GM19372 (cell line): ENCODE results near the gene ZCCHC3.
A peak's percentile ranks its signal among the peaks of the same experiment; 100 is the strongest.
"Not testable (repeated sequence)": the region's sequence is repeated elsewhere in the genome, so short reads cannot be mapped to it uniquely, and the experiment has no call there.

Experiments
- ATAC-seq: cut with Tn5 transposase; IDR thresholded peaks from one replicate; pipeline ENCODE4 v1.9.1; 2021; ENCODE audit warnings: mild to moderate bottlenecking, low read depth, moderate library complexity; ENCODE audit not compliant: unreplicated experiment

ZCCHC3 gene

DNA sequence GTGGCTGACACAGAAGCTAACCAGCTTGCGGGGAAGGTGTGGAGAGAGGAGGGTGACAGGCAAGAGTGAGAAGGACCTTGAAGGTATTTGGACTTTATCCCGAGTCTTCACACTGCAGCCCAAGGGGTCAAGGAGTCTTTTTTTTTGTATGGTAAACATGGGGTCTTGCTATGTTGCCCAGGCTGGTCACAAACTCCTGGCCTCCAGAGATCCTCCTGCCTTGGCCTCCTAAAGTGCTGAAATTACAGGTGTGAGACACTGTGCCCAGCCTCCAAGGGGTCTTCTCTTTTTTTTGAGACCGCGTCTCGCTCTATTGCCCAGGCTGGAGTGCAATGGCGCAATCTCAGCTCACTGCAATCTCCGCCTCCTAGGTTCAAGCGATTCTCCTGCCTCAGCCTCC, 37.2 kb downstream of the ZCCHC3 start:
- no peak for ATAC-seq

DNA sequence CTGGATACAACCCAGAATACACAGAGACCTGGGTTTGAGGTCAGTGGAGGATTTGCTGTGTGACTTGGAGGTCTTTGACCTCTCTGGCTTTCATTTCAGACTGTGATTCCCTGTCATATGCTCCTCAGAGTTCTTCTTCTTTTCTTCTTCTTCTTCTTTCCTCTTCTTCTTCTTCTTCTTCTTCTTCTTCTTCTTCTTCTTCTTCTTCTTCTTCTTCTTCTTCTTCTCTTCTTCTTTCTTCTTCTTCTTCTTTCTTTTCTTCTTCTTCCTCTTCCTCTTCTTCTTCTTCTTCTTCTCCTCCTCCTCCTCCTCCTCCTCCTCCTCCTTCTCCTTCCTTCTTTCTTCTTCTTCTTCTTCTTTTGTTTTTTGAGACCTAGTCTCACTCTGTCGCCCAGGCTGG, 38.7 kb downstream of the ZCCHC3 start:
- ATAC-seq, result not testable (repeated sequence)

DNA sequence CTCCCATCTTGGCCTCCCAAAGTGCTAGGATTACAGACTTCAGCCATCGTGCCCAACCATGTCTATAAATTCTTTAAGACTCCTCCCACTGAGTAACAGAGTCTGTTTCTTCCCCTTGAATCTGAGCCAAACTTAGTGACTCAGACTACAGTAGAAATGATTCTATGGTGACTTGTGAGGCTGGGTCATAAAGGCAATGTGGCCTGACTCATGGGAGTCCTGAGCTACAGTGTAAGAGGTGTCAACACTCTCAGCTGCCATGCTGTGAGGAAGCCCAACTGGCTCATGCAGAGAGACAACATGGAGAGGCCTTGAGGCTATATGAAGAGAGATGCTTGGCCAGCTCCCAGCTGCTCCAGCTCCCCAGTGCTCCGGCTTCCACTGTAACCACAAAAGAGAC, 44.3 kb downstream of the ZCCHC3 start:
- no peak for ATAC-seq

DNA sequence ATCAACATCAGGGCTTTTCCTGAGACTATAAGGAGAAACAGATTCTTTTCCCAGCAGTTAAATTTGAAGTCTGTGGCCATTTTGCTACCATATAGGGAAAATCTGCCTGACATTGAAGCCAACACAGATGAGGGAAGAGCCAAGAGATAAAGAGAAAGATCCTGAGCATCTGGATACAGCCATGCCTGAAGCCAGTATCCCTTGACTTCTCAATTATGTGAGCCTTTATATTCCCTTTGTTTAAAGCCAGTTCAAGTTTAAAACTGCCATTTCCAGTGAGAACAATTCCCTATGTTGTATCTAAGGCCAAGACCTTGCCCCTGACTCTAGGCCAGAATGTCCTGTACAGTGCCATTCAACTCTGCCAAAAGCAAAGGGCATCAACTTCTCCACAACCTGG, 45.7 kb downstream of the ZCCHC3 start:
- no peak for ATAC-seq

DNA sequence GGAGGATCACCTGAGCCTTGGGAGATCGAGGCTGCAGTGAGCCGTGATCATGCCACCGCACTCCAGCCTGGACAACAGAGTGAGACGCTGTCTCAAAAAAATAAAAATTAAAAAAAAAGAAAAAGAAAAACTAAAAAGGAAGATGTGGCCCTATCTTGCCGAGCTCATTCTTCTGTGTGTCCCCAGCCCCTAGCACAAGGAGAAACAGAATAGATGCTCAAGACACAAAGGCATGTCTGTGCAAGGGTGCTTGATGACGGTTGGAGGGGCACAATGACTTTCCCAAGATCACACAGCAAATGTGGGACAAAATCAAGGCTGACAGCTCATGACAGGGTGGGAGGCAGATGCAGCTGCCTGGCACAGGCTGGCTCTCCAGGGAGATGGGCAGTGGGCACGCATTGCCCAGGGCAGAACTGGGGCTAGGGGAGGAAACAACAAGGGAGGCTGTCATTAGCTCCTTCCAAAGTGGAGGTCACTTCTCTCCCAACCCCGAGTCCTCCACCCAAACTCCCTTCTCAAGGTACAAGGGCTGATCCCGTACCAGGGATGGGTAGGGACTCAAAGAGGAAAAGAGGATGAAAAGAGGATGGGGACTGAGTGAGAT, 48.8 kb downstream of the ZCCHC3 start:
- ATAC-seq, result no peak

DNA sequence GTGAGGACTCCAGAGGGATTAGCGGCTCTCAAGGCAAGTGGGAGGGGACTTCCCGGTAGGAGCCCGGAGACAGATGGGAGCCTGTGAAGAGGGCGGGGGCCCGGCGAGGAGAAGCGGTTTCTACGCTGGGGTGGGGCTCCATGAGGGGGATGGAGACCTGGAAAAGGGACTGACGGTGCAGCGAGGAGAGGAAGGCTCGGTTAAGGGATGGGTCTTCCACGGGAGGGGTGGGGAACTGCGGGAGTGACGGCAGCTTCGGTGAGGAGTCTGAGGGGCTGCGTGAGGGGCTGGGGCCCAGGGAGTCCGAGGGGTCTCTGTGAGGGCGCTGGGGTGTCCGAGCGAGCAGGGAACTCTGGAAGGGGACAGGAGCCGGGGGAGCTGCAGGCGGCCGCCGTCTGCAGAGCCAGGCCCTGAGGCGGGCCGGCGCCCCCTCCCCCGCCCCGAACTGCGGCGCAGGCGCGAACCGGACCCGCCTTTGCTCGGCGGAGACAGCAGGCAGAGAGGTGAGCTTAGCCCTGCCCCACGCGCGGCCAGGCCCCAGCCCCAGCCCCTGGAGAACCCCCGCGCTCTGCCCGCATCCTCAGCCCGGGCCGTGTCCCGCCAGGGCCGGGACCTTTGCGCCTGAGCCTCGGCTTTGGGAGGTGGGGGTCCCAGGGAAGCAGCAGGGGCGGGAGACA, 49.4 kb downstream of the ZCCHC3 start, which contains the start of gene NRSN2:
Gene NRSN2 (plus strand): TSS at position 472 of the 677 bp plus-strand sequence. CDS start 2,533 bp downstream, outside the sequence.
- ATAC-seq, result no peak

DNA sequence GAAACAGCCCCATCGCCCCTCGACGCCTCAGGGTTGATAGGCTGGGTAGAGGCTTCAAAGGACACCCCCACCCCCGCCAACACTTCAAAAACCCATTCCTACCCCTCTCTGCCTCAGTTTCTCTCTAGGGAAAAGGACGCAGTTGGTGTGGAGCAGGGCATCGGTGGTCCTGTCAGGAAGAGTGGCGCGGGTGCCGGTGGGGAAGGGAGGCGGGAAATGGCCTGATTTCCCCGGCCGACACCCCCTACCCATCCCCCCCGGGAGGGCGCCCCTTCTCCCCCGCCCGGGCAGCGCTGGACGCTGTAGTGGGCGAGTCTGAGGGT, 49.9 kb downstream of the ZCCHC3 start:
- ATAC-seq, result no peak

DNA sequence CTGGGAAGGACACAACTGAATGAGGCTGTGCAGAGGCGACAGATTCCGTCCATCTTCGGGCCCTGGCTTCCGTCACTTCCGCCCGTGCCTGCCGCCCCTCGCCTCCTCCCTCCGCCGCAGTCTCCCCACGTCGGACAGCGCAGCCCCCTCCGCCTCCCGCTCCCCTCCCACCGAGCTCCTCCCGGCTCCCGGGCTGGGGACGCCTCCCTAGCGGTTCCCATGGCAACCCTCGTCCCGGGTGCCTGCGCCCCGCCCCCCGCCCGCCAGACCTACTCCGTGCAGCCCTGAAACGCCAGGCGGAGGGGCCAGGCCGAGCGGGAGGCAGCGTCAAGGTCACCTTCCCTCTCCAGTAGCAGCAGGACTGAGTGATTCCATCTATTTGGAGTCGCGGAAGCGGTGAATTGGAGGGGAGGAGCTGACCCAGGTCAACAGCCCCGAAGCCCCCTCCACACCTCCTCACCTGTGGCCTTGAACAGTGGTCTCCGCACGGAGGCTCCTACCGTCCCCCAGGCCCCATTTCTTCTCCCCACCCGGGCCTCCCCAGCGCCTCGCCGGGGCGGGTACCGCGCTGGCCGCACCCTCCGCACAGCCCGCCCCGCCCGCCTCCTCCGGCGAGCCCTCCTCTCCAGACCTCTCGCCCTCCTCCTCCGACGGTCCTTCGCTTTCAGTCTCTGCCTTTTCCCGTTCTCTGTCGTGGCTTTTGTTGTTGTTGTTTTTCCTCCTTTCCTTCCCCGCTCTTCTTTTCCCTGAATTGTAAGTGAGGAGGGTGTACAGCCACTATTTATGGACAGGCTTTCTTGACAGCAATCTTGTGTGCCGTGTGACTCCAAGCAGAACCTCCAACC, 50.5 kb downstream of the ZCCHC3 start:
- peak; percentile 73 for ATAC-seq

DNA sequence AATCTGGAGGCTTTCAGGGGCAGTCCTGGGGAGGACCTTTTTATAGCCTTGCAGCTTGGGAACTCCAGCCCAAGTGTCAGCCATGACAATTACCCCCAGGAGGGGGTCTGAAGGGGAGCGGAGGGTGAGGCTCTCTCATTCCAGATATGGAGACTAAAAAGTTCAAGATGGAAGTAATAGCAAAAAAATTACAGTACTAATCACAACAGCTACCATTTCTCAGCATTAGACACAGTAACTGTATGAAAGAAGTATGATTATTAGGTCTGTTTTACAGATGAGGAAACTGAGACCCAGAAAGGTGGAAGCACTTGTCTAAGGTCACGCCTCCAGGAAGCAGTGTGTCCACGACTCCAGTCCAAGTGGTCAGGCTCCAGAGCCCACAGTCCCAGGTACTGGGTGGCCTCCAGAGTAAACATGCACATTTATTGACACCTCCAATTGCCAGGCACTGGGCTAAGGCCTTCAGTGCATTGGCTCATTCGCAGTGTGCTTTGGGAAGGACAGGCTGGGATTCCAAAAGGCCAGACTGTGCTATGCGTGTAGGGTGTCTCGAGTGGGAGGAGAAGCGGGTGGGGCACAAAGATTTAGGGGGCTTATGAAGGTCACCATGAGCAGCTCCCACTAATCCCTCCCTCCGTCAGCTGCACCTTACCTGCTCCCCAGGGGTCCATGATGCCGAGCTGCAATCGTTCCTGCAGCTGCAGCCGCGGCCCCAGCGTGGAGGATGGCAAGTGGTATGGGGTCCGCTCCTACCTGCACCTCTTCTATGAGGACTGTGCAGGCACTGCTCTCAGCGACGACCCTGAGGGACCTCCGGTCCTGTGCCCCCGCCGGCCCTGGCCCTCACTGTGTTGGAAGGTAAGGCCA, 51.8 kb downstream of the ZCCHC3 start:
- no peak for ATAC-seq
